Neural cell (in vitro differentiated cells): ENCODE results near the gene NDUFA6. TPM values are rescaled to one million over a fixed set of nuclear protein-coding genes. Genes with fewer than 3 reads are reported as not detected.

Experiments used
- H2AFZ ChIP-seq: fragments of 200-600, 300-800 bp; sonication (generic), shearing (Covaris generic); 2 replicates; pipeline ENCODE4 v1.6.0; 2014; ENCODE audit warnings: low read depth, mild to moderate bottlenecking, antibody characterized with exemption, low read length, moderate library complexity
- H3F3A ChIP-seq: fragments of 200-600 bp; shearing (Covaris generic); 2 replicates; pipeline ENCODE4 v1.6.1; 2016; ENCODE audit warnings: mild to moderate bottlenecking, moderate library complexity, mixed read lengths, antibody characterized with exemption, low read length; ENCODE audit not compliant: insufficient read depth, poor library complexity, severe bottlenecking
- H3K27ac ChIP-seq: fragments of 200-600, 300-800 bp; sonication (generic), shearing (Covaris generic); 2 replicates; pipeline ENCODE4 v1.5.1; 2014; ENCODE audit warnings: mild to moderate bottlenecking, low read length, moderate library complexity
- H3K27me3 ChIP-seq: fragments of 300-800, 200-600 bp; sonication (generic), shearing (Covaris generic); 2 replicates; pipeline ENCODE4 v1.6.0; 2014; ENCODE audit warnings: mild to moderate bottlenecking, low read depth, low read length, moderate library complexity; ENCODE audit not compliant: insufficient read depth
- H3K36me3 ChIP-seq: fragments of 300-800, 200-600 bp; sonication (generic), shearing (Covaris generic); 2 replicates; pipeline ENCODE4 v1.5.1; 2014; ENCODE audit warnings: mild to moderate bottlenecking, antibody characterized with exemption, low read length, moderate library complexity; ENCODE audit not compliant: insufficient read depth
- H3K4me2 ChIP-seq: fragments of 300-800, 200-600 bp; sonication (generic), shearing (Covaris generic); 2 replicates; pipeline ENCODE4 v1.6.0; 2014; ENCODE audit warnings: mild to moderate bottlenecking, low read length
- H3K4me3 ChIP-seq: fragments of 300-800, 200-600 bp; sonication (generic), shearing (Covaris generic); 2 replicates; pipeline ENCODE4 v1.5.1; 2014; ENCODE audit warnings: mild to moderate bottlenecking, low read length, moderate library complexity
- H3K79me2 ChIP-seq: fragments of 200-600 bp; shearing (Covaris generic); replicated peaks from 2 replicates; pipeline ENCODE4 v1.6.0; 2014; ENCODE audit warnings: mild to moderate bottlenecking, low read length, moderate library complexity; ENCODE audit not compliant: insufficient read depth
- H3K9ac ChIP-seq: fragments of 300-800, 200-600 bp; sonication (generic), shearing (Covaris generic); 2 replicates; pipeline ENCODE4 v1.6.1; 2016; ENCODE audit warnings: mild to moderate bottlenecking, low read length, mixed read lengths
- H3K9me2 ChIP-seq: fragments of 200-600 bp; shearing (Covaris generic); 2 replicates; pipeline ENCODE4 v1.6.1; 2016; ENCODE audit warnings: mild to moderate bottlenecking, low read length, mixed read lengths; ENCODE audit not compliant: insufficient read depth
- H3K9me3 ChIP-seq: fragments of 200-600, 300-800 bp; sonication (generic), shearing (Covaris generic); 2 replicates; pipeline ENCODE4 v1.6.1; 2016; ENCODE audit warnings: mild to moderate bottlenecking, mixed run types, low read length, moderate library complexity, mixed read lengths
- H4K20me1 ChIP-seq: fragments of 200-600 bp; shearing (Covaris generic); 2 replicates; pipeline ENCODE4 v1.6.1; 2016; ENCODE audit warnings: mild to moderate bottlenecking, mixed run types; ENCODE audit not compliant: insufficient read depth
- EP300 ChIP-seq: fragments of 450-650 bp; conservative IDR thresholded peaks from 2 replicates; pipeline ENCODE4 v1.6.1; 2014; ENCODE audit warnings: antibody characterized with exemption, mild to moderate bottlenecking, moderate library complexity; ENCODE audit not compliant: poor library complexity, severe bottlenecking
- EZH2 ChIP-seq: fragments of 200-600, 300-800 bp; shearing (Covaris generic), sonication (generic); IDR thresholded peaks from 2 replicates; pipeline ENCODE4 v1.6.1; 2014; ENCODE audit warnings: antibody characterized with exemption, low read length, borderline replicate concordance, mild to moderate bottlenecking; ENCODE audit not compliant: insufficient read depth, poor library complexity, severe bottlenecking
- MXI1 ChIP-seq: fragments of 450-650 bp; conservative IDR thresholded peaks from 2 replicates; pipeline ENCODE4 v1.6.1; 2014; ENCODE audit warnings: antibody characterized with exemption, mild to moderate bottlenecking; ENCODE audit not compliant: poor library complexity, severe bottlenecking
- POLR2AphosphoS5 ChIP-seq: IDR thresholded peaks from 2 replicates; pipeline ENCODE4 v1.6.1; 2012
- RAD21 ChIP-seq: fragments of 450-650 bp; conservative IDR thresholded peaks from 2 replicates; pipeline ENCODE4 v1.6.1; 2014; ENCODE audit warnings: antibody characterized with exemption, mild to moderate bottlenecking, moderate library complexity
- SMC3 ChIP-seq: fragments of 450-650 bp; conservative IDR thresholded peaks from 2 replicates; pipeline ENCODE4 v1.6.1; 2014; ENCODE audit warnings: antibody characterized with exemption, mild to moderate bottlenecking, moderate library complexity; ENCODE audit not compliant: poor library complexity
- TAF1 ChIP-seq: IDR thresholded peaks from 2 replicates; pipeline ENCODE4 v1.6.1; 2012; ENCODE audit warnings: low read depth
- polyA plus RNA-seq: library from polyadenylated mRNA; depleted of rRNA; stranded (reverse); fragments of >200 nt; gene quantifications from 2 replicates; pipeline ENCODE4 v1.2.3, GENCODE V29; 2014
- TF ChIP-seq, protein P1 (sequence below): IDR thresholded peaks from 2 replicates; pipeline ENCODE4 v1.6.1; 2012; ENCODE audit warnings: borderline replicate concordance
- TF ChIP-seq, protein P2 (sequence below): fragments of 450-650 bp; IDR thresholded peaks from 2 replicates; pipeline ENCODE4 v1.5.1; 2014; ENCODE audit warnings: antibody characterized with exemption, mild to moderate bottlenecking, moderate library complexity; ENCODE audit not compliant: poor library complexity, severe bottlenecking

NDUFA6 gene
- polyA plus RNA-seq, 1 donor from 2014 or later: 273 TPM

DNA sequence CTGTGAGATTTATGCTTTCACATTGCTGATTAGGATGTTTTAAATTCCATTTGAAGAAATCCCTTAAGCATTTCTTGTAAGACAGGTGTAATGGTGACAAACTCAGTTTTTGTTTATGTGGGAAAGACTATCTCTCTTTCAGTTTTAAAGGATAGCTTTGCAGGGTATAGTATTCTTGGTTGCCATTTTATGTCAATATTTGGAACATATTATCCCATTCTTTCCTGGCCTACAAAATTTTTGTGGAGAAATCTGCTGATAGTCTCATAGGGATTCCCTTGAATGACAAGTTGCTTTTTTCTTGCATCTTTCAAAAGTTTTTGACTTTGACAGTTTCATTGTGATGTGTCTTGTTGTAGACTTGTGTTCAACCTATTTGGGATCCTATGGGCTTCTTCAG is 48.8 kb downstream of the NDUFA6 start:
- Histone ChIP-seq H2AFZ (no peak overlapping the region), H3K9ac (no peak overlapping the region), H3K9me3 (no peaks in the 10 kb centered on the region), H3K79me2 (no peaks in the 10 kb centered on the region), H3K27ac (no peak overlapping the region), H3K4me3 (no peak overlapping the region), H3K27me3 (no peaks in the 10 kb centered on the region), H3F3A (no peaks in the 10 kb centered on the region), H4K20me1 (no peaks in the 10 kb centered on the region), H3K36me3 (no peaks in the 10 kb centered on the region), H3K9me2 (no peaks in the 10 kb centered on the region), H3K4me2 (no peak overlapping the region)
- TF ChIP-seq POLR2AphosphoS5 (no peak), EZH2 (no peak), EP300 (no peak), MXI1 (no peak), SMC3 (no peak), RAD21 (no peak), TAF1 (no peak)
- TF ChIP-seq, protein P1, sequence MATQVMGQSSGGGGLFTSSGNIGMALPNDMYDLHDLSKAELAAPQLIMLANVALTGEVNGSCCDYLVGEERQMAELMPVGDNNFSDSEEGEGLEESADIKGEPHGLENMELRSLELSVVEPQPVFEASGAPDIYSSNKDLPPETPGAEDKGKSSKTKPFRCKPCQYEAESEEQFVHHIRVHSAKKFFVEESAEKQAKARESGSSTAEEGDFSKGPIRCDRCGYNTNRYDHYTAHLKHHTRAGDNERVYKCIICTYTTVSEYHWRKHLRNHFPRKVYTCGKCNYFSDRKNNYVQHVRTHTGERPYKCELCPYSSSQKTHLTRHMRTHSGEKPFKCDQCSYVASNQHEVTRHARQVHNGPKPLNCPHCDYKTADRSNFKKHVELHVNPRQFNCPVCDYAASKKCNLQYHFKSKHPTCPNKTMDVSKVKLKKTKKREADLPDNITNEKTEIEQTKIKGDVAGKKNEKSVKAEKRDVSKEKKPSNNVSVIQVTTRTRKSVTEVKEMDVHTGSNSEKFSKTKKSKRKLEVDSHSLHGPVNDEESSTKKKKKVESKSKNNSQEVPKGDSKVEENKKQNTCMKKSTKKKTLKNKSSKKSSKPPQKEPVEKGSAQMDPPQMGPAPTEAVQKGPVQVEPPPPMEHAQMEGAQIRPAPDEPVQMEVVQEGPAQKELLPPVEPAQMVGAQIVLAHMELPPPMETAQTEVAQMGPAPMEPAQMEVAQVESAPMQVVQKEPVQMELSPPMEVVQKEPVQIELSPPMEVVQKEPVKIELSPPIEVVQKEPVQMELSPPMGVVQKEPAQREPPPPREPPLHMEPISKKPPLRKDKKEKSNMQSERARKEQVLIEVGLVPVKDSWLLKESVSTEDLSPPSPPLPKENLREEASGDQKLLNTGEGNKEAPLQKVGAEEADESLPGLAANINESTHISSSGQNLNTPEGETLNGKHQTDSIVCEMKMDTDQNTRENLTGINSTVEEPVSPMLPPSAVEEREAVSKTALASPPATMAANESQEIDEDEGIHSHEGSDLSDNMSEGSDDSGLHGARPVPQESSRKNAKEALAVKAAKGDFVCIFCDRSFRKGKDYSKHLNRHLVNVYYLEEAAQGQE: no peak
- TF ChIP-seq, protein P2, sequence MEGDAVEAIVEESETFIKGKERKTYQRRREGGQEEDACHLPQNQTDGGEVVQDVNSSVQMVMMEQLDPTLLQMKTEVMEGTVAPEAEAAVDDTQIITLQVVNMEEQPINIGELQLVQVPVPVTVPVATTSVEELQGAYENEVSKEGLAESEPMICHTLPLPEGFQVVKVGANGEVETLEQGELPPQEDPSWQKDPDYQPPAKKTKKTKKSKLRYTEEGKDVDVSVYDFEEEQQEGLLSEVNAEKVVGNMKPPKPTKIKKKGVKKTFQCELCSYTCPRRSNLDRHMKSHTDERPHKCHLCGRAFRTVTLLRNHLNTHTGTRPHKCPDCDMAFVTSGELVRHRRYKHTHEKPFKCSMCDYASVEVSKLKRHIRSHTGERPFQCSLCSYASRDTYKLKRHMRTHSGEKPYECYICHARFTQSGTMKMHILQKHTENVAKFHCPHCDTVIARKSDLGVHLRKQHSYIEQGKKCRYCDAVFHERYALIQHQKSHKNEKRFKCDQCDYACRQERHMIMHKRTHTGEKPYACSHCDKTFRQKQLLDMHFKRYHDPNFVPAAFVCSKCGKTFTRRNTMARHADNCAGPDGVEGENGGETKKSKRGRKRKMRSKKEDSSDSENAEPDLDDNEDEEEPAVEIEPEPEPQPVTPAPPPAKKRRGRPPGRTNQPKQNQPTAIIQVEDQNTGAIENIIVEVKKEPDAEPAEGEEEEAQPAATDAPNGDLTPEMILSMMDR: no peak

DNA sequence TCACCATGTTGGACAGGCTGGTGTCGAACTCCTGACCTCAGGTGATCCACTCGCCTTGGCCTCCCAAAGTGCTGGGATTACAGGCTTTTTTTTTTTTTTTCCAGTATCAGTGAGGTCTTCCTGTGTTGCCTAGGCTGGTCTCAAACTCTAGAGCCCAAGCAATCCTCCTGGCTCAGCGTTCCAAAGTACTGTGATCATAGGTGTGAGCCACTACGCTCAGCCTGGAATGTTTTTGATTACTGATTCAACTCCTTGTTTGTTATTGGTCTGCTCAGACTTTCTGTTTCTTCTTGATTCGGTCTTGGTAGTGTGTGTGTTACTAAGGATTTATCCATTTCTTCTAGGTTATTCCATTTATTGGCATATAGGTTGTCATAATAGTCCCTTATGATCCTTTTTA is 51.3 kb downstream of the NDUFA6 start:
- Histone ChIP-seq H3K4me2 (no peak overlapping the region), H3K27ac (no peak overlapping the region), H3K9me2 (no peaks in the 10 kb centered on the region), H2AFZ (no peak overlapping the region), H3K9me3 (no peaks in the 10 kb centered on the region), H3K79me2 (no peaks in the 10 kb centered on the region), H4K20me1 (no peaks in the 10 kb centered on the region), H3K36me3 (no peaks in the 10 kb centered on the region), H3F3A (no peaks in the 10 kb centered on the region), H3K27me3 (no peaks in the 10 kb centered on the region), H3K9ac (no peak overlapping the region), H3K4me3 (no peak overlapping the region)
- no peak for TF ChIP-seq TAF1
- TF ChIP-seq EP300: no peak
- TF ChIP-seq RAD21: no peak
- no peak for TF ChIP-seq MXI1
- no peak for TF ChIP-seq POLR2AphosphoS5
- no peak for TF ChIP-seq EZH2
- TF ChIP-seq, protein P1: no peak
- no peak for TF ChIP-seq SMC3
- TF ChIP-seq, protein P2: no peak
